HCT116 (cell line): ENCODE measurements around the gene IL20RA. TPM values are rescaled to one million over a fixed set of nuclear protein-coding genes. Genes with fewer than 3 reads are reported as not detected.

Experiments used
- total RNA-seq: library from RNA; stranded (reverse); gene quantifications from one replicate; pipeline ENCODE4 v1.2.1, GENCODE V29; 2021; ENCODE audit not compliant: unreplicated experiment

IL20RA gene
- total RNA-seq, 1 experiment from 2014 or later, result 1.1 TPM

Other genes starting within 250 kb of the IL20RA start
- 8.1 TPM for gene PEX7, start 222.4 kb downstream of the IL20RA start, total RNA-seq
- gene SLC35D3, start 122.7 kb downstream of the IL20RA start, total RNA-seq, result not detected
- gene IL22RA2, start 128.7 kb upstream of the IL20RA start, total RNA-seq, result not detected
- gene IFNGR1, start 174.4 kb upstream of the IL20RA start, total RNA-seq, result 27.1 TPM